GM12892 (cell line): ENCODE data around the gene PET100.

ENCODE experiments used
- POLR2A ChIP-seq: IDR thresholded peaks from 2 replicates; pipeline ENCODE4 v1.6.1; 2011; ENCODE audit warnings: low read depth, low read length, control low read depth
- POLR2AphosphoS5 ChIP-seq: IDR thresholded peaks from 2 replicates; pipeline ENCODE4 v1.6.1; 2011; ENCODE audit warnings: low read depth, low read length, control low read depth
- TAF1 ChIP-seq: IDR thresholded peaks from 2 replicates; pipeline ENCODE4 v1.6.1; 2011; ENCODE audit warnings: low read depth, mild to moderate bottlenecking, control low read depth, low read length, borderline replicate concordance

DNA sequence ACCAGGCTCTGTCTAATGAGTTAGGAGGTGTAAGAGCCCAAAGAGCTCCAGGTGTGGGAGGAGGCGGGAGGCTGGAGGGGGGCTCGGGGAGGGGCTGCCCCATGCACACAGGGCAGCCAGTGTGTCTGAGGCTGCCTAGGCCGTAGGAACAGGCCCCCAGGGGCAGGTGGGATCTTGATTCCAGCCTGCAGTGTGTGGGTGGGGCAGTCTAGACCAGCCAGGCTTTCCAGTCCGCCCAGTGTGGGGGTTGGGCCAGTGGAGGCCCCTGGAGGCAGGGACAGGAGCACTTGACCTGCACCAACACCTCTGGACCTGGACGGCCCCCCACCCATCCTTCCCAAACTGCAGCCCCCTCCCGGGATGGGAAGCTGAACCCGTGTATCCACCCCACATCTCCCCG lies 39.3 kb upstream of the PET100 start:
- TF ChIP-seq POLR2A (no peak), POLR2AphosphoS5 (no peak), TAF1 (no peak)
